ENCODE results near the gene HIF1A.
"Not testable (repeated sequence)": the region's sequence is repeated elsewhere in the genome, so short reads cannot be mapped to it uniquely, and the experiment has no call there.

Gene HIF1A

GRCh38 chr14:61749867-61750266 lies 54.6 kb downstream of the HIF1A start:
- FAIRE-seq = no peak

- no peak for FAIRE-seq
These were observed 55.6 kb downstream of the HIF1A start for GRCh38 chr14:61750708-61751474.

GRCh38 chr14:61751475-61751989 lies 56.2 kb downstream of the HIF1A start:
- FAIRE-seq = no peak

- no peak for FAIRE-seq
These were observed 57.3 kb downstream of the HIF1A start for GRCh38 chr14:61752626-61753025.

- FAIRE-seq = no peak
These were observed 58.3 kb downstream of the HIF1A start for GRCh38 chr14:61753631-61754030.

- FAIRE-seq = no peak
These were observed 59.5 kb downstream of the HIF1A start for GRCh38 chr14:61754627-61755381.

- FAIRE-seq = not testable (repeated sequence)
These were observed 60.0 kb downstream of the HIF1A start for GRCh38 chr14:61755382-61755742.

- no peak for FAIRE-seq
These were observed 60.8 kb downstream of the HIF1A start for GRCh38 chr14:61756135-61756534.

- no peak for FAIRE-seq
These were observed 64.6 kb downstream of the HIF1A start for GRCh38 chr14:61759878-61760277.

GRCh38 chr14:61761557-61761956 lies 66.2 kb downstream of the HIF1A start:
- no peak for FAIRE-seq

- FAIRE-seq = peak; percentile 89
These were observed 66.9 kb downstream of the HIF1A start, which contains the start of gene SNAPC1 for GRCh38 chr14:61761959-61762786. SNAPC1 (plus strand) TSS chr14:61762420; CDS start chr14:61762461, 41 bp downstream.

- FAIRE-seq = no peak
These were observed 69.2 kb downstream of the HIF1A start for GRCh38 chr14:61764342-61765122.

GRCh38 chr14:61765225-61765943 lies 70.1 kb downstream of the HIF1A start:
- FAIRE-seq = no peak

GRCh38 chr14:61766151-61766550 lies 70.8 kb downstream of the HIF1A start:
- FAIRE-seq = no peak

- FAIRE-seq = no peak
These were observed 72.9 kb downstream of the HIF1A start for GRCh38 chr14:61768240-61768639.

- FAIRE-seq = no peak
These were observed 74.6 kb downstream of the HIF1A start for GRCh38 chr14:61769893-61770292.

GRCh38 chr14:61774861-61775260 lies 79.5 kb downstream of the HIF1A start:
- FAIRE-seq = no peak

GRCh38 chr14:61780125-61780524 lies 84.8 kb downstream of the HIF1A start:
- FAIRE-seq = no peak

- no peak for FAIRE-seq
These were observed 102.0 kb downstream of the HIF1A start for GRCh38 chr14:61797309-61797708.
